Bone marrow (tissue), 2 donors: ENCODE results near the gene WHRN.
A peak's percentile ranks its signal among the peaks of the same experiment; 100 is the strongest.

Source experiments
- DNase-seq, 2 donors: peaks; one replicate each; lab custom pipeline; 2025; lab: John Stamatoyannopoulos, UW

Gene WHRN

GRCh38 chr9:114449236-114449635, 56.0 kb downstream of the WHRN start:
- DNase-seq: no peak

DNA sequence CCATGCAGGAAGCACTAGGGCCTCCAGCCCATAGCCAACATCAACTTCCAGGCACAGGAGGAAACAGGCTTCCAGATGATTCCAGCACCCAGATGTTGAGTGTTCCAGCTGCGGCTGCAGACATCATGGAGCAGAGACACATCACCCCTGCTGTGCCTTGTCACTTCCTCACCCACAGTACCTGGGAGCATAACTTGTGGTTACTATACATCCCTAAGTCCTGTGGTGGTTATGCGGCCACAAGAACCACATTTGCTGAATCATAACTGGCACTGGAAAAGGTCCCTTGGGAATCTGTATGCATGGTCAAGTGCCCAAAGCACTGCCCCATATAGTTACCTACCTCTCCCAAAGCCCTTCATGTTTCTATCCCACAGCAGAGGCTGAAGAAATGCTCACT, 56.6 kb downstream of the WHRN start:
- no peak for DNase-seq

- DNase-seq: no peak
Measured at GRCh38 chr9:114446672-114447450, 58.4 kb downstream of the WHRN start.

GRCh38 chr9:114446036-114446435, 59.2 kb downstream of the WHRN start:
- DNase-seq: no peak

GRCh38 chr9:114445616-114446015, 59.7 kb downstream of the WHRN start:
- no peak for DNase-seq

- DNase-seq: no peak
Measured at GRCh38 chr9:114442022-114442421, 63.3 kb downstream of the WHRN start.

GRCh38 chr9:114437401-114437893, 67.8 kb downstream of the WHRN start:
- no peak for DNase-seq

GRCh38 chr9:114434878-114435311, 70.4 kb downstream of the WHRN start:
- peak in 1 of 2 donors; percentile 6 for DNase-seq

- no peak for DNase-seq
Measured at GRCh38 chr9:114433720-114434255, 71.5 kb downstream of the WHRN start.

GRCh38 chr9:114433086-114433485, 72.2 kb downstream of the WHRN start:
- no peak for DNase-seq

DNA sequence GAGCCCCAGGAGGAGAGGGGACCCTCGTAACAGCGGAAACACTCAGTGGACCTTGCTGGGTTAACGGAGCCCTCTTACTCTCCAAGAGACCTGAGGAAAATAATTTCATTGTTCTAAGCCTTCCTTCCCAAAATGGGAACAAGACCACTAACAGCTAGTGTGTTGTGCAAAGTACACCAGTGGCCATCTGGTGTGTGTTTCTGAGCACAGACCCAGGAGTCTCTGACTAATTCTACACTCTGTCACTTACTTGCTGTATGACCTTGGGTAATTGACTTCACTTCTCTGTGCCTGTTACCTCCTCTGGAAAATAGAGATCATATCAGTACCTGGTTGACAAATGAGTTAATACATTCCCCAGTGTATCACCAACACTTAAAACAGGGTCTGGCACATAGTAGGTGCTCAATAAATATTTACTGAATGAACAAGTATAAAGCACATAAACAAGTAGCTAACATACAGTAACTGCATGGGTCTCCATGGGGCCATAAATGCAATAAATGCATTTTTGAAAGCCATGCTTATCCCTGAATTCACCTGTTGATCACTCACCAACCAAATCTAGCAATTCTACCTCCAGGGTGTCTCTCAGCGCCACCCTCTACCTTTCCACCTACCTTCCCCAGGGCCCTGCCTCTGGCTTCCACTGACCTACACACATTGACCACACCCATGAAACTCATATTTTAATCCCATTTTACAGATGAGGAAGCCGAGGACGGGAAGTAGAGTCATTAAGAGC, 72.8 kb downstream of the WHRN start:
- no peak for DNase-seq

DNA sequence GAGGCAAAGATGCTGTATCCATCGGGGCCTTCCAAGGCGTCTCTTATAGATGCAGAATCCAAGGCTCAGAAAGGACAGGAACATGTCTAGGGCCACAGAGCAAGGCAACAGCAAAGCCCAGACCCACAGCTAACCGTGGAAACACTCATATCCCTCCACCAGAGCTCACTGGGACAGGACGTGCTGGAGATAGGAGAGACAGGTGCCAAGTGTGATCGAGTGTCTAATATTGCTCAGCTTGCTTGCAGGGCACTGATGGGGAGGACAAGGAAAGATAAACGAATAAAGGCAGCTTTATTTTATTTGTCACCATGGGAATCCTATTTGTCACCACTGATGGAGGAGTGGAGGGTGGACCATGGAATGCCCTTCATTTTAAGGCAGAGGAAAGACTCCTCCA, 73.5 kb downstream of the WHRN start:
- DNase-seq: no peak

DNA sequence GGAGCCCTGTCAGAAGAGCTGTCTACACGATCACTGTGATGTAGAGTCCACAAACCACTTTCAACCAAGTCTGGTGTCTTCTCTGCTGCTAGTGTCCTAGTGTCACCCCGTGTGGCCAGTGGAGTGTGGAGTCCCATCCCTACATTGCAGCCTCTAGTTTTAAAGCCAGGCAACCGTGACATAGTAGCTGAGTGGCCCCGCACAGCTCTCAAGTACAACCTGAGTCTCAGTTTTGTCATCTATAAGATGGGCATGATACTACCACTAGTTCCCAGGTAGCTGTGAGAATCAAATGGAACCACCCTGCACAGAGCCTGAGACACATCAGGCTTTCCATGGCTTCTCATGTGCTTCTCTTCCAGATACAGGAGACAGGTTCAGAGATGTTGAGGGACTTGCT, 74.3 kb downstream of the WHRN start:
- DNase-seq: no peak

DNA sequence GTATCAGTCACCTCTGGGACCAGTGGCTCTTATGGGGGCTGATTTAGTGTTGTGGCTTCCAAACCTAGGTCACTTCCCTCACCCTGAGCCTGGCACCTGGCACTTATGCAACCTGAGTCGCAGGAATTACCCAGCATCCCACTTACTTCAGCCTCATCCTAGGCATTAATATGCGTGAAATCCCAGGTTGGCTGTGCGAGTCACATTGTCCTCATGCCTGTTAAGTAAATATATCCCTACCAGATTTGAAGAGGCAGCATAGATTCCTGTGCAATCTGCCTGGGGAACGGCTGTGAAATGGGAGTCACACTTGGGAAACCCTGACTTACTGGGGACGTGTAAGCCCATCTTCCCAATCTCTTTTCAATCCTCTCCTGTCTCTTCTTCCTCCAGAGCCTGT, 74.8 kb downstream of the WHRN start:
- no peak for DNase-seq

DNA sequence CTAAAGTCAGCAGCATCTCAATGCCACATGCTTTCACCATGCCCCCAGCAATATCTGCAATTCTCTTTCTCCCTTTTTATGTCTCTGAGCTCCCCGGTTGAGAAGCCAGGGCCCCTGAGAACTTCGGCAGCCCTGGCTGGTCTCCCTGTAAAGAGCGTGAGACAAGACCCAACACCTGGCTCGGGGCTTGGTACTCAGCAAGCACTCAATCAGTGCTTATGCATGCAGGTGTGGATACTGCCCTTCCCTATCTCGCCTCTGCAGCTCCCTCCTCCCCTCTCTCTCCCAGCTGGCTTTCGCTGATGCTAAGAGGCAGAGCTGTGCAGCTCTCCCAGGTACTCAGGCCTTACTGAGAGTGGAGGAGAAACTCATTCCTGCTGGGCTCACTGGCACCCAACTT, 75.8 kb downstream of the WHRN start:
- DNase-seq: no peak

- DNase-seq: no peak
Measured at GRCh38 chr9:114428466-114428865, 76.8 kb downstream of the WHRN start.

DNA sequence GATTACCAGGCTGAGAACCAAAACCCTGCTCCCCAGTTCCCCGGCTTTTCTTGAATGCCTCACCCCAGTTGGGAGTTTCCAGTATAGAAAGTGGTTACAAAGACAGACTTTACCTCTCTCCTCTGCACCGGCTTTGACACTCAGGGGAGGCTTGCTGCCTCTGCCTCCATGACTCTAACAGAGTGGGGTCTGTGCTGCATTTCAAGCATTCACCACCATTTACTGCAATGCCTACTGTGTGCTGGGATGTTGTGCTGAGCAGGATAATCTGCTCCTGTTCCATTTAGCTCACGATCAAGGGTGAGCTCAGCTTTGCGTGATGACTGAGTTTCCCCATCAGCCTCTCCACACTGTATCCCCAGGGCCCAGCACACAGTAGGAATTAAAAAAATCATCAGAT, 77.6 kb downstream of the WHRN start:
- no peak for DNase-seq

- no peak for DNase-seq
Measured at GRCh38 chr9:114426046-114426948, 79.0 kb downstream of the WHRN start.

DNA sequence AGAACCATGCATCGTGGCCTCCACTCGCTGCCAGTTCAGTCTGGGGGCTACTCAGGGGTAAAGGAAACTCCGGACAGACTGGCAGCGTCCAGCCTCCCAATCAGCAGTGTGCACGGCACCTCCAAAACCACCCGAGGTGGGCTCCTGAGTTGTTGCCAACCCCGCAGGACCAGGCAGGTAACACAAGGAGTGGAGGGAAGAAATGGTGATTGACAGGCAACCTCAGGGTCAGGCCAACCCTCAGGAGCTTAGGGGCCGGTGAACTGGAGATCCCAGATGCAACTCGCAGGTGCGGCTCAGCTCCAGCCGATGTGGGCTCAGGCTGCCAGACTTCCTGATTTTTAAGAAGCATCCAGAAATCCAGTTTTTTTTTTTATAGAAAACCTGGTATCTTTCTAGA, 80.1 kb downstream of the WHRN start:
- DNase-seq: no peak

DNA sequence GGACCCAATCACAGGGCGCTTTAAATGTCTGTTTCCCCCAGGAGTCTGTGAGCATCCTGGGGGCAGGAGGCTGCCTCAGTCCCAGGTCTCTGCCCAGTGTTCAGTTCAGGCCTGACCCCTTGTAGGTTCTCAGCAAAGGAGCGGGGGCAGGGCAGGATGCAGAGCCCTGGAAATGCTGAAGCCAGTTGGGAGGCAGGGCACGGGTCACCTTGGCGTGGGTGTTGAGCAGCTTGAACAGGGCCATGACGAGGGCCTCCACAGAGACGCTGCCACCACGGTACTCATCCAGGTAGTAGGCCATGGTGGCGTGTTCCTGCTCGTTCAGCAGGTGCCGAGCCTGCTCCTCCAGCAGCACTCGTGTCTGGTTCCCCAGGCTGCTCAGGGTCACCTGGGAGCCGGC, 81.1 kb downstream of the WHRN start:
- no peak for DNase-seq

- DNase-seq: no peak
Measured at GRCh38 chr9:114423181-114423580, 82.1 kb downstream of the WHRN start.

- DNase-seq: no peak
Measured at GRCh38 chr9:114421147-114421546, 84.1 kb downstream of the WHRN start.
